GM18951 (cell line): ENCODE measurements around the gene KIF9.
A peak's percentile ranks its signal among the peaks of the same experiment; 100 is the strongest.
"Not testable (repeated sequence)": the region's sequence is repeated elsewhere in the genome, so short reads cannot be mapped to it uniquely, and the experiment has no call there.

ENCODE experiments used
- POLR2A ChIP-seq: IDR thresholded peaks from 4 replicates; pipeline ENCODE4 v1.6.1; 2011; ENCODE audit warnings: mild to moderate bottlenecking; ENCODE audit not compliant: insufficient read length, insufficient read depth; ENCODE audit errors: extremely low read depth
- in situ Hi-C: fragments of 300-500 bp; cut with MboI; formaldehyde crosslinking; loops from one replicate; pipeline ENCODE4 v1.12.0; 2022; ENCODE audit warnings: low sequenced_read_pairs, mixed read lengths, inconsistent platforms; ENCODE audit not compliant: unreplicated experiment

Gene KIF9, protein sequence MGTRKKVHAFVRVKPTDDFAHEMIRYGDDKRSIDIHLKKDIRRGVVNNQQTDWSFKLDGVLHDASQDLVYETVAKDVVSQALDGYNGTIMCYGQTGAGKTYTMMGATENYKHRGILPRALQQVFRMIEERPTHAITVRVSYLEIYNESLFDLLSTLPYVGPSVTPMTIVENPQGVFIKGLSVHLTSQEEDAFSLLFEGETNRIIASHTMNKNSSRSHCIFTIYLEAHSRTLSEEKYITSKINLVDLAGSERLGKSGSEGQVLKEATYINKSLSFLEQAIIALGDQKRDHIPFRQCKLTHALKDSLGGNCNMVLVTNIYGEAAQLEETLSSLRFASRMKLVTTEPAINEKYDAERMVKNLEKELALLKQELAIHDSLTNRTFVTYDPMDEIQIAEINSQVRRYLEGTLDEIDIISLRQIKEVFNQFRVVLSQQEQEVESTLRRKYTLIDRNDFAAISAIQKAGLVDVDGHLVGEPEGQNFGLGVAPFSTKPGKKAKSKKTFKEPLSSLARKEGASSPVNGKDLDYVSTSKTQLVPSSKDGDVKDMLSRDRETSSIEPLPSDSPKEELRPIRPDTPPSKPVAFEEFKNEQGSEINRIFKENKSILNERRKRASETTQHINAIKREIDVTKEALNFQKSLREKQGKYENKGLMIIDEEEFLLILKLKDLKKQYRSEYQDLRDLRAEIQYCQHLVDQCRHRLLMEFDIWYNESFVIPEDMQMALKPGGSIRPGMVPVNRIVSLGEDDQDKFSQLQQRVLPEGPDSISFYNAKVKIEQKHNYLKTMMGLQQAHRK

DNA sequence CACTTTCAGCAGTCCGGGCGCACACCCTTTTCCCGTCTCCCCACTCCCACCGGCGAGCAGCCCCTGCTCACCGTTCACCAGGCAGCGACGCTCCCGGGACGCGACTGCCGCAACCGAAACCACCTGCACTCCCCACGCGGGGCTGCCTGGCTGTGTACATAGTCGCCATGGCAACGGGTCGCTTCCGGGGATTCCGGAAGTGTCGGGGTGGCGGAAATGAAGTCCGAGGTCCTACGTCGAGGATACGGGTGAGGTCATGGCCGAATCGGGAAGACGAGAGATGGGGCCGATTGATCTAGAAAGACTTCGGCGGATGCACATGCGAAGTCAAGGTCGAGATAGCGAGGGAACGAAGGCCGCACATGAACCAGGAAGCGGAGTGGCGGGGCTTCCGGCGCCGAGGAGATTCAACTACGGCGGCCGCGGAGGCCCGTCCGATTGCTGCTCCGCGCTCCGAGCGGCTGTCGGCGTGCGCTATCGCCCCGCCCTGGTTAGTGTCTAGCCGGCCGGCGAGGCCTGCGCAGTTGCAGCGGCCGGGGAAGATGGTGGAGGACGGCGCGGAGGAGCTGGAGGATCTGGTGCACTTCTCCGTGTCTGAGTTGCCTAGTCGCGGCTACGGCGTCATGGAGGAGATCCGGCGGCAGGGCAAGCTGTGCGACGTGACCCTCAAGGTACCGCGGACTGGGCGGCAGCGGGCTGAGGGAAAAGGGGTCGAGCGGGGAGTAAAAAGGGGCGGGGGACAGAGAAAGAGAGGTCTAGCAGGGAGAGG lies at the start of gene KIF9, which contains the start of gene KLHL18:
Gene KIF9 (minus strand): TSS at position 376 of the 769 bp plus-strand sequence. CDS start 5,425 bp downstream, outside the sequence.
Gene KLHL18 (plus strand): TSS at position 521 of the 769 bp plus-strand sequence. CDS start 22 bp downstream, at position 543.
- in situ Hi-C loops: no loop called here

GRCh38 chr3:47324278-47324865 lies 41.8 kb upstream of the KIF9 start:
- in situ Hi-C loops: no loop called here
- no peak for TF ChIP-seq POLR2A

More for the DNA sequence above, at the start of gene KIF9, which contains the start of gene KLHL18:
- peak; percentile 84 for TF ChIP-seq POLR2A

GRCh38 chr3:47323431-47324277 lies 41.1 kb upstream of the KIF9 start:
- in situ Hi-C loops: no loop called here

DNA sequence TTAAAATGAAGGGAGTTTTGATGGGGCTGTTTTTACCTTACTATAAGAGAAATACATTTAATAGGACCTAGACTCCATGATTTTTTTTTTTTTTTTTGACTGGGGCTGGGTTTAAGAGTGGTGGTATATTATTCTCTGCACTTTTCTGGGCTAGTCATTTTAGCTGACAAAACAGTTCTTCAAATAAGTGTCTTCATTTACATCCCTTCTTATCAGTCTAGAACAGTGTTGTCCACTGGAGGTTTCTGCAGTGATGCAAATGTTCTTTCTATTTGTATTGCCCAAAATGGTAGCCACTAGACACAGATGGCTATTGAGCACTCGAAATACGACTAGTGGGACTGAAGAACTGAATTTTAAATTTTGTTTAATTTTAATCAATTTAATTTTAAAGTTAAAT lies 37.4 kb upstream of the KIF9 start:
- in situ Hi-C loops: no loop called here
- TF ChIP-seq POLR2A: no peak

More at GRCh38 chr3:47323431-47324277, 41.1 kb upstream of the KIF9 start:
- TF ChIP-seq POLR2A: no peak

DNA sequence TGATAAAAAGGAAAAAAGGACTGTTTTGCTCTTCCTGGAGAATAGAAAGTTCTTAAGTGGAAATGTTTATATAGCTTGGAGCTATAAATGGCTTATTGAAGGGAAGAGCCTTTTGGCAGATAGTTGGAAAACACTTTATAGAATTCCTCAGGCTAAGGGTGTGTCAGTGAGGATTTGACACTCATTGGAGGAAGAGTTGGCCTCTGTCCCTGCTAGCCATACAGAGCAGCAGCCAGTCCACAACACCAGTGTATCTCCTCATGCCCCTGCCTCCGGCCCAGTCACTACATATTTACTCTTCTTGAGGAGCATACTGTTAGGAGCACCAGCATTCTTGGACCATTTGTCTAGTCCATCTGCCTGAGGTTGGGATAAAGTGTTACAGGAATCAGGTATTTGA lies 36.3 kb upstream of the KIF9 start:
- in situ Hi-C loops: no loop called here
- TF ChIP-seq POLR2A: no peak

GRCh38 chr3:47316151-47316550 lies 33.6 kb upstream of the KIF9 start:
- in situ Hi-C loops: not testable (repeated sequence)

DNA sequence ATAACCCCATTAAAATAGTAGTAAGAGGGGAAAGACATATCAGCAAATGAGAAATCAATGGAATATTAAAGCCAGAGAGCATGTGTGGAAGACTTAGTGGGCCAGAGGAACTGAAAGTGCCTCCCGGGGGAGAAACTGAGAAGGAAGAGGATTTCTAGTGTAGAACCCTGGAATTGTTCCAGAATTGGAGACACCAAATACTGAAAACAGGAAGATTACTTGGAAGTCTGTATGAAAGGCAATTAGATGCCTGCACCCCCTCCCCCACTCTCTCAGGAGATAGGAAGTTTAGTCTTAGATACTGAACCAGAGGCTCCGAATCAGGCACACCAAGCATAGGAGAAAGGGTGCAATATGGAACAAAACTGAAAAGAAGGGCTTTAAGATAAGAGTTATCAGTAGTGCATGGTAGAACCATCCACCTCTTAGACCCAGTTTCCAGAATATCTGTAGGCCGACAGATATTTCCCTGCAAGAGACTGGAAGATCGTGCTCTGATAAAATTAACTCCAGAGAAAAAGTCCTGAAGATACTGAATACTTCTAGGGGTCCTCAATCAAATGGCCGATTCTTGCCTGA lies 32.6 kb upstream of the KIF9 start:
- no peak for TF ChIP-seq POLR2A
- in situ Hi-C loops: no loop called here

DNA sequence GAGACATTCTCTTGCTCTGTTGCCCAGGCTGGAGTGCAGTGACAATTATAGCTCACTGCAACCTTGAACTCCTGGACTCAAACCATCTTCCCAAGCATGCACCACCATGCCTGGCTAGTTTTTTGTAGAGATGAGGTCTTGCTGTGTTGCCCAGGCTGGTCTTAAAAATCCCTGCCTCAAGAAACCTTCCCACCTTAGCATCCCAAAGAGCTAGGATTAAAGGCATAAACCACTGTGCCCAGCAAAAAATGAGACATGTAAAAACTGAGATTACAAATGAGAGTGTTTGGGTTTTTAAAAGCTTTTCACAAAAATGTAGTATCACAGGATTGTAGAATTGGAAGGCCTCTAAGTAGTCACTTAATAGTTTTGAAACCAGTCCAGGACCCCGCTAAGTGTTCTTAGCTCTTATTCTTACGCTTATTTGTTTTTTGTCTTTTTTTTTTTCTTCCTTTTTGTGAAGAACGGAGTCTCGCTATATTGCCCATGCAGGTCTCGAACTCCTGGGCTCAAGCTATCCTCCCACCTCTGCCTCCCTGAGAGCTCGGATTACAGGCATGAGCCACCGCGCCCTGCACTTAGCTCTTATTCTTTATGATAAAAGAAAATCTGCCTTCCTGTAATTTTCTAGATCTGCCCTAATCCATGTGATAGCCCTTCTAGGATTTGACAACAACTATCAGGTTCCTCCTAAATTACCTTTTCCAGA lies 31.6 kb upstream of the KIF9 start:
- TF ChIP-seq POLR2A: no peak
- in situ Hi-C loops: no loop called here

- in situ Hi-C loops: no loop called here
- TF ChIP-seq POLR2A: no peak
Measured at GRCh38 chr3:47313341-47314055, 30.9 kb upstream of the KIF9 start.

GRCh38 chr3:47310391-47310790 lies 27.8 kb upstream of the KIF9 start:
- in situ Hi-C loops: no loop called here
- no peak for TF ChIP-seq POLR2A

DNA sequence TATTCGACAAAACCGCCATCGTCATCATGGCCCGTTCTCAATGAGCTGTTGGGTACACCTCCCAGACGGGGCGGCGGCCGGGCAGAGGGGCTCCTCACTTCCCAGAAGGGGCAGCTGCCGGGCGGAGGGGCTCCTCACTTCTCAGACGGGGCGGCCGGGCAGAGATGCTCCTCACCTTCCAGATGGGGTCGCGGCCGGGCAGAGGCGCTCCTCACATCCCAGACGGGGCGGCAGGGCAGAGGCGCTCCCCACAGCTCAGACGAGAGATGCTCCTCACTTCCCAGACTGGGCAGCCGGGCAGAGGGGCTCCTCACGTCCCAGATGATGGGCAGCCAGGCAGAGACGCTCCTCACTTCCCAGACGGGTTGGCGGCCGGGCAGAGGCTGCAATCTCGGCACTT lies 26.6 kb upstream of the KIF9 start:
- in situ Hi-C loops: not testable (repeated sequence)
